ENCODE measurements around the gene LRRC56. TPM values are rescaled to one million over a fixed set of nuclear protein-coding genes. Genes with fewer than 3 reads are reported as not detected.

LRRC56 gene
- total and polyA plus RNA-seq, 2 experiments from 2014 or later: 0.73 to 0.87 TPM

DNA sequence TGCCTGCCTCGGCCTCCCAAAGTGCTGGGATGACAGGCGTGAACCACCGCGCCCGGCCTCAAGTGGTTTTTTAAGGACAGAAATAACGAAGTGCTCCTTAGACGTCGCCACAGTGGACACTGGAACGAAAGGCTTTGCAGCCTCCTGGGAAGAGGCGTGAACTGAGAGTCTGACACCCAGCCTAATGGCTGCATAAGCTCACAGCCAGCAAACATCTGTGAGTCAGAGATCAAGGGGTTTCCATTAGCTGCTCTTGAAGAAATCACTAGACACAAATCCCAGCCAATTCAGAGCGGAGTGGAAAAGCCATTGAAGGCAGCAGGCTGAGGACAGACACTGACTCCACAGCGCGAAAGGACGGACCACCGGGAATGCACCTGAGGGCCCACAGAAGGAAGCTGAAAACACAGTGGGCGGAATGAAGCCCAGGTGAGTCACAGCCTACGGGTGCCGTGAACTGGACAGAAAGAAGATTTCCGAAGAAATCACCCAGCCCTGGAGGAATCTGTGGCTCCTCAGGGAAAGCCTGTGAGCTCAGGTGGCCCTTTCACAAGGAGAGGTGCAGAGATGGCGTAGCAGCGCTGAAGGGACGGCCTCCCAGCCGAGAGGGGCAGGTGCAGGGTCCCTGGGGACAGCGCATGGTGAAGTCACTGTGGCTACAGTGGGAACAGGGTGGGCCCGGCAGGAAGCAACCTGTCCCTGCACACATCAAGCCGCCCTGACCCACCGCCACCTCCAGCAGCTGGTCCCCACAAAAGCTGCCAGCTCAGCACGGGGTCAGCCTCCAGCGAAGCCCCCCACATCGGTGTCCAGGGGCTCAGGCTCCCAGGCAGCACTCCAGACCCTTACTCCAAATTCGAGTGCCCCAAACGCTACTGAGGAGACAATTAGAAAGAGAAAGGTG, 11.6 kb downstream of the LRRC56 start (continued):
- TF ChIP-seq, protein P1, sequence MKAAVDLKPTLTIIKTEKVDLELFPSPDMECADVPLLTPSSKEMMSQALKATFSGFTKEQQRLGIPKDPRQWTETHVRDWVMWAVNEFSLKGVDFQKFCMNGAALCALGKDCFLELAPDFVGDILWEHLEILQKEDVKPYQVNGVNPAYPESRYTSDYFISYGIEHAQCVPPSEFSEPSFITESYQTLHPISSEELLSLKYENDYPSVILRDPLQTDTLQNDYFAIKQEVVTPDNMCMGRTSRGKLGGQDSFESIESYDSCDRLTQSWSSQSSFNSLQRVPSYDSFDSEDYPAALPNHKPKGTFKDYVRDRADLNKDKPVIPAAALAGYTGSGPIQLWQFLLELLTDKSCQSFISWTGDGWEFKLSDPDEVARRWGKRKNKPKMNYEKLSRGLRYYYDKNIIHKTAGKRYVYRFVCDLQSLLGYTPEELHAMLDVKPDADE (IDR thresholded peaks at IDR 0.05): no peak
- TF ChIP-seq NANOG (IDR thresholded peaks at IDR 0.05; ENCODE audit: borderline replicate concordance): no peak
- TF ChIP-seq, protein P2, sequence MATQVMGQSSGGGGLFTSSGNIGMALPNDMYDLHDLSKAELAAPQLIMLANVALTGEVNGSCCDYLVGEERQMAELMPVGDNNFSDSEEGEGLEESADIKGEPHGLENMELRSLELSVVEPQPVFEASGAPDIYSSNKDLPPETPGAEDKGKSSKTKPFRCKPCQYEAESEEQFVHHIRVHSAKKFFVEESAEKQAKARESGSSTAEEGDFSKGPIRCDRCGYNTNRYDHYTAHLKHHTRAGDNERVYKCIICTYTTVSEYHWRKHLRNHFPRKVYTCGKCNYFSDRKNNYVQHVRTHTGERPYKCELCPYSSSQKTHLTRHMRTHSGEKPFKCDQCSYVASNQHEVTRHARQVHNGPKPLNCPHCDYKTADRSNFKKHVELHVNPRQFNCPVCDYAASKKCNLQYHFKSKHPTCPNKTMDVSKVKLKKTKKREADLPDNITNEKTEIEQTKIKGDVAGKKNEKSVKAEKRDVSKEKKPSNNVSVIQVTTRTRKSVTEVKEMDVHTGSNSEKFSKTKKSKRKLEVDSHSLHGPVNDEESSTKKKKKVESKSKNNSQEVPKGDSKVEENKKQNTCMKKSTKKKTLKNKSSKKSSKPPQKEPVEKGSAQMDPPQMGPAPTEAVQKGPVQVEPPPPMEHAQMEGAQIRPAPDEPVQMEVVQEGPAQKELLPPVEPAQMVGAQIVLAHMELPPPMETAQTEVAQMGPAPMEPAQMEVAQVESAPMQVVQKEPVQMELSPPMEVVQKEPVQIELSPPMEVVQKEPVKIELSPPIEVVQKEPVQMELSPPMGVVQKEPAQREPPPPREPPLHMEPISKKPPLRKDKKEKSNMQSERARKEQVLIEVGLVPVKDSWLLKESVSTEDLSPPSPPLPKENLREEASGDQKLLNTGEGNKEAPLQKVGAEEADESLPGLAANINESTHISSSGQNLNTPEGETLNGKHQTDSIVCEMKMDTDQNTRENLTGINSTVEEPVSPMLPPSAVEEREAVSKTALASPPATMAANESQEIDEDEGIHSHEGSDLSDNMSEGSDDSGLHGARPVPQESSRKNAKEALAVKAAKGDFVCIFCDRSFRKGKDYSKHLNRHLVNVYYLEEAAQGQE (IDR thresholded peaks at IDR 0.05; ENCODE audit: unreplicated experiment): no peak

DNA sequence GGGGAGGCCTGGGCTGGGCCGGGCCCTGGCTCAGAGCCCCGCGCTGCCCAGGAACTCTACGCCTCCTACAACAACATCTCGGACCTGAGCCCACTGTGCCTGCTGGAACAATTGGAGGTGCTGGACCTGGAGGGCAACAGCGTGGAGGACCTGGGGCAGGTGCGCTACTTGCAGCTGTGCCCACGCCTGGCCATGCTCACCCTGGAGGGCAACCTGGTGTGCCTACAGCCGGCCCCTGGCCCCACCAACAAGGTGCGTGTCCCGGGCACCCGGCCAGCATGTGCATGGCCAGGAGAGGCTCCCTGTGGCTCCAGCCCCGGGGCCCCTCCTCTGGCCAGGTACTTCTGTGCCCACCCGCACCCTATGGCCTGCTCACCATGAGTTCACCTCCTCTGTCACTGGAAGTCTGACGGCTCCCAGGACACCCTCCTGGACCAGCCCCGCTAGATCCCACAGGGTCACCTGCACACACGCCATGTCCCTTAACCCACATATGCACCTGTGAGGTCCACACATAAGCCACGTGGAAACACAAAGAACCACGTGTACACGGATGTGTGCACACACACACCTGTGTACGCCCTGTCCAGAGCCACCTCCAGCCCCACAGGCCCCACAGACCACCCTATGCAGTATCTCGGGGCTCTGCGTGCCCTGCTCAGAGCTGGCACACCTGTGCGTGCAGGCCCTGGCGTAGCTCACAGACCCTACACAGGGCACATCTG, 12.9 kb downstream of the LRRC56 start:
- Histone ChIP-seq H3K27ac (ENCODE audit: low read depth) (no peak overlapping the region), H3K36me3 (ENCODE audit: insufficient read depth) (no peaks in the 10 kb centered on the region), H3K4me3 (no peak overlapping the region), H2AFZ (no peak overlapping the region), H3K27me3 (ENCODE audit: insufficient read depth) (no peaks in the 10 kb centered on the region), H3K4me2 (no peak overlapping the region), H4K20me1 (replicated peaks; ENCODE audit: insufficient read depth) (no peaks in the 10 kb centered on the region), H3F3A (replicated peaks; ENCODE audit: low read depth) (0 out of 2 replicates have a peak, but pooled peaks cover 7% of the 10 kb centered on the region), H3K4me1 (ENCODE audit: insufficient read depth) (no peaks in the 10 kb centered on the region), H3K79me2 (replicated peaks; ENCODE audit: insufficient read depth) (no peaks in the 10 kb centered on the region), H3K9me2 (ENCODE audit: insufficient read depth) (no peaks in the 10 kb centered on the region)
- H3K36me3 Mint-ChIP-seq (ENCODE audit: low read depth): no peaks in the 10 kb centered on the region
- H3K27me3 Mint-ChIP-seq (ENCODE audit: insufficient read depth, low read depth, poor library complexity): peaks cover 8% of the 10 kb centered on the region
- no peaks in the 10 kb centered on the region for H3K9me3 Mint-ChIP-seq
- H3K4me3 Mint-ChIP-seq: no peak overlapping the region
- no peaks in the 10 kb centered on the region; the same call in 2 of the 3 replicates for H3K4me1 Mint-ChIP-seq
- ATAC-seq (no peak), DNase-seq (ENCODE audit: low spot score) (no peak)
- H3K27ac Mint-ChIP-seq: no peak overlapping the region
- TF ChIP-seq EZH2phosphoT487 (IDR thresholded peaks at IDR 0.05; ENCODE audit: unreplicated experiment) (no peak), ZNF114 (CRISPR knock-in tag; IDR thresholded peaks at IDR 0.05) (no peak), CREB1 (CRISPR knock-in tag; IDR thresholded peaks at IDR 0.05; ENCODE audit: low read depth) (no peak), JUNB (IDR thresholded peaks at IDR 0.05; ENCODE audit: unreplicated experiment) (no peak), ZNF462 (CRISPR knock-in tag; IDR thresholded peaks at IDR 0.05) (no peak), STAT1 (IDR thresholded peaks at IDR 0.05; ENCODE audit: unreplicated experiment) (no peak)
- TF ChIP-seq, protein P1 (IDR thresholded peaks at IDR 0.05): no peak

Measured in GM23338 (cell line).